Measurements from ENCODE around the gene PPP1R37. TPM values are rescaled to one million over a fixed set of nuclear protein-coding genes. Genes with fewer than 3 reads are reported as not detected.

PPP1R37 gene
- total and polyA plus RNA-seq, 2 of the 13 experiments (the other 11 are each of a cell fraction or from before 2014, with no cell fraction given) = 9.0 to 14.3 TPM

GRCh38 chr19:45066921-45067661, 25.9 kb upstream of the PPP1R37 start:
- Histone ChIP-seq H3K27ac (ENCODE audit: extremely low read length, insufficient read depth, low read length) (no peak overlapping the region), H3K79me2 (ENCODE audit: insufficient read depth, low read length) (no peaks in the 10 kb centered on the region), H3K4me1 (ENCODE audit: insufficient read depth, low read length) (no peaks in the 10 kb centered on the region), H2AFZ (ENCODE audit: low read length) (no peak overlapping the region), H3K4me3 (replicated peaks in 1 of 3; ENCODE audit: insufficient read depth in 1 of 3, low read depth in 2 of 3, low read length in 3 of 3) (no peak overlapping the region), H3K27me3 (ENCODE audit: control insufficient read depth in 1 of 2, insufficient read depth in 2 of 2, low read length in 2 of 2) (no peaks in the 10 kb centered on the region), H3K36me3 (replicated peaks in 1 of 2; ENCODE audit: control insufficient read depth in 1 of 2, insufficient read depth in 2 of 2, low read length in 2 of 2) (peaks cover 34 to 66% of the 10 kb centered on the region in 2 experiments; a peak in 4 of 5 replicates), H3K9me3 (ENCODE audit: low read length) (no peaks in the 10 kb centered on the region), H4K20me1 (ENCODE audit: insufficient read depth, low read length) (no peaks in the 10 kb centered on the region), H3K9ac (ENCODE audit: insufficient read depth, low read depth, low read length) (no peak overlapping the region), H3K4me2 (ENCODE audit: low read depth, low read length) (no peak overlapping the region)
- DNase-seq (ENCODE audit: low spot score) = no peak
- no peak for FAIRE-seq
- TF ChIP-seq ZNF367 (CRISPR knock-in tag; IDR thresholded peaks at IDR 0.05; ENCODE audit: borderline replicate concordance) (no peak), SAP130 (CRISPR knock-in tag; IDR thresholded peaks at IDR 0.05; ENCODE audit: low read depth) (no peak), AGO2 (optimal IDR thresholded peaks at IDR 0.05; ENCODE audit: low read depth, low read length) (peak; percentile 81)
- ChIA-PET CTCF (ENCODE audit: low intra/inter-chr PET ratio, low total read pairs) (no interaction called here), POLR2A (no interaction called here)
- no peak for ATAC-seq
- no TSS peak for BruUV-seq (replicated peaks)
- intact Hi-C loops (cut with micrococcal nuclease; ENCODE audit: unreplicated experiment) (no loop called here), in situ Hi-C loops (cut with HindIII; ENCODE audit: extremely low pct_ligation_motif_present, low pct_unique_long_range_greater_than_20kb) (no loop called here)
- 96% methylated on average over 35 of the region's 38 CpGs for WGBS (ENCODE audit: low lambda C conversion rate)

GRCh38 chr19:45068041-45068440, 24.9 kb upstream of the PPP1R37 start:
- 87% methylated on average over 9 of the region's 10 CpGs for WGBS (ENCODE audit: low lambda C conversion rate)
- Histone ChIP-seq H3K9ac (ENCODE audit: insufficient read depth, low read depth, low read length) (no peak overlapping the region), H3K27me3 (ENCODE audit: control insufficient read depth in 1 of 2, insufficient read depth in 2 of 2, low read length in 2 of 2) (no peaks in the 10 kb centered on the region), H3K27ac (ENCODE audit: extremely low read length, insufficient read depth, low read length) (no peak overlapping the region), H3K79me2 (ENCODE audit: insufficient read depth, low read length) (no peaks in the 10 kb centered on the region), H4K20me1 (ENCODE audit: insufficient read depth, low read length) (no peaks in the 10 kb centered on the region), H3K4me2 (ENCODE audit: low read depth, low read length) (no peak overlapping the region), H3K9me3 (ENCODE audit: low read length) (no peaks in the 10 kb centered on the region), H2AFZ (ENCODE audit: low read length) (no peak overlapping the region), H3K4me1 (ENCODE audit: insufficient read depth, low read length) (no peaks in the 10 kb centered on the region), H3K4me3 (replicated peaks in 1 of 3; ENCODE audit: insufficient read depth in 1 of 3, low read depth in 2 of 3, low read length in 3 of 3) (no peak overlapping the region), H3K36me3 (replicated peaks in 1 of 2; ENCODE audit: control insufficient read depth in 1 of 2, insufficient read depth in 2 of 2, low read length in 2 of 2) (peaks cover 33 to 62% of the 10 kb centered on the region in 2 experiments; a peak in 4 of 5 replicates)
- no TSS peak for BruUV-seq (replicated peaks)
- ChIA-PET CTCF (ENCODE audit: low intra/inter-chr PET ratio, low total read pairs) (no interaction called here), POLR2A (interaction anchor here (1.8 kb wide), 1 partner anchor 29 kb away, joined by 5 read pairs; the partner anchor contains the start of gene CLASRP)
- FAIRE-seq (no peak), ATAC-seq (no peak), DNase-seq (ENCODE audit: low spot score) (no peak)
- no peak for TF ChIP-seq ZNF280B (CRISPR knock-in tag; IDR thresholded peaks at IDR 0.05; ENCODE audit: borderline replicate concordance)
- no peak for TF ChIP-seq U2AF1 (optimal IDR thresholded peaks at IDR 0.05; ENCODE audit: low read depth, low read length)
- TF ChIP-seq NFATC3 (CRISPR knock-in tag; IDR thresholded peaks at IDR 0.05) = no peak
- no peak for TF ChIP-seq CBFB (CRISPR knock-in tag; IDR thresholded peaks at IDR 0.05)
- no peak for TF ChIP-seq ZBTB14 (CRISPR knock-in tag; IDR thresholded peaks at IDR 0.05)
- TF ChIP-seq ZNF572 (CRISPR knock-in tag; IDR thresholded peaks at IDR 0.05) = no peak
- no peak for TF ChIP-seq SNAPC2 (CRISPR knock-in tag; IDR thresholded peaks at IDR 0.05)
- intact Hi-C loops (cut with micrococcal nuclease; ENCODE audit: unreplicated experiment) = no loop called here
- in situ Hi-C loops (cut with HindIII; ENCODE audit: extremely low pct_ligation_motif_present, low pct_unique_long_range_greater_than_20kb) = no loop called here

Data from HepG2 (cell line).